ENCODE measurements around the gene SNTG2.

Gene SNTG2

GRCh38 chr2:926259-926793 lies 24.3 kb upstream of the SNTG2 start:
- no peak for DNase-seq (ENCODE audit: low read depth in 2 of 3, low spot score in 1 of 3)

GRCh38 chr2:926896-927295 lies 23.8 kb upstream of the SNTG2 start:
- DNase-seq (ENCODE audit: low read depth in 2 of 3, low spot score in 1 of 3): no peak

GRCh38 chr2:929011-929735 lies 21.5 kb upstream of the SNTG2 start:
- no peak for DNase-seq (ENCODE audit: low read depth in 2 of 3, low spot score in 1 of 3)

- DNase-seq (ENCODE audit: low read depth in 2 of 3, low spot score in 1 of 3): no peak
Measured at GRCh38 chr2:929925-930324, 20.7 kb upstream of the SNTG2 start.

- DNase-seq (ENCODE audit: low read depth in 2 of 3, low spot score in 1 of 3): no peak
Measured at GRCh38 chr2:930935-931334, 19.7 kb upstream of the SNTG2 start.

GRCh38 chr2:932320-933115 lies 18.1 kb upstream of the SNTG2 start:
- no peak for DNase-seq (ENCODE audit: low read depth in 2 of 3, low spot score in 1 of 3)

GRCh38 chr2:933734-934295 lies 16.8 kb upstream of the SNTG2 start:
- no peak for DNase-seq (ENCODE audit: low read depth in 2 of 3, low spot score in 1 of 3)

GRCh38 chr2:937530-937929 lies 13.1 kb upstream of the SNTG2 start:
- DNase-seq (ENCODE audit: low read depth in 2 of 3, low spot score in 1 of 3): no peak

GRCh38 chr2:938181-939005 lies 12.3 kb upstream of the SNTG2 start:
- DNase-seq (ENCODE audit: low read depth in 2 of 3, low spot score in 1 of 3): no peak

GRCh38 chr2:939936-940601 lies 10.6 kb upstream of the SNTG2 start:
- DNase-seq (ENCODE audit: low read depth in 2 of 3, low spot score in 1 of 3): no peak

- no peak for DNase-seq (ENCODE audit: low read depth in 2 of 3, low spot score in 1 of 3)
Measured at GRCh38 chr2:941871-942270, 8.8 kb upstream of the SNTG2 start.

GRCh38 chr2:942775-943460 lies 7.7 kb upstream of the SNTG2 start:
- no peak for DNase-seq (ENCODE audit: low read depth in 2 of 3, low spot score in 1 of 3)

- no peak for DNase-seq (ENCODE audit: low read depth in 2 of 3, low spot score in 1 of 3)
Measured at GRCh38 chr2:943461-943797, 7.2 kb upstream of the SNTG2 start.

- no peak for DNase-seq (ENCODE audit: low read depth in 2 of 3, low spot score in 1 of 3)
Measured at GRCh38 chr2:943821-944220, 6.8 kb upstream of the SNTG2 start.

GRCh38 chr2:944693-945092 lies 6.0 kb upstream of the SNTG2 start:
- DNase-seq (ENCODE audit: low read depth in 2 of 3, low spot score in 1 of 3): no peak

GRCh38 chr2:945104-945503 lies 5.5 kb upstream of the SNTG2 start:
- DNase-seq (ENCODE audit: low read depth in 2 of 3, low spot score in 1 of 3): no peak

GRCh38 chr2:946073-946948 lies 4.3 kb upstream of the SNTG2 start:
- DNase-seq (ENCODE audit: low read depth in 2 of 3, low spot score in 1 of 3): peak in 1 of 3 donors; percentile 0

GRCh38 chr2:949384-950079 lies 1.1 kb upstream of the SNTG2 start:
- DNase-seq (ENCODE audit: low read depth in 2 of 3, low spot score in 1 of 3): no peak

Data from stimulated activated CD4-positive, alpha-beta T cell treated with anti-CD3 and anti-CD28 coated beads, Interleukin-12 subunit alpha, Interleukin-12 subunit beta, amount 100 ng/mL, for 48 hours (primary cell).